ELF-1 (cell line): ENCODE measurements around the gene FBXO8.
"Not testable (repeated sequence)": the region's sequence is repeated elsewhere in the genome, so short reads cannot be mapped to it uniquely, and the experiment has no call there.

ENCODE experiments used
- DNase-seq: peaks from one replicate; pipeline ENCODE4 v3.0.0-alpha.2; 2016; ENCODE audit warnings: low read depth, low spot score

Gene FBXO8, protein sequence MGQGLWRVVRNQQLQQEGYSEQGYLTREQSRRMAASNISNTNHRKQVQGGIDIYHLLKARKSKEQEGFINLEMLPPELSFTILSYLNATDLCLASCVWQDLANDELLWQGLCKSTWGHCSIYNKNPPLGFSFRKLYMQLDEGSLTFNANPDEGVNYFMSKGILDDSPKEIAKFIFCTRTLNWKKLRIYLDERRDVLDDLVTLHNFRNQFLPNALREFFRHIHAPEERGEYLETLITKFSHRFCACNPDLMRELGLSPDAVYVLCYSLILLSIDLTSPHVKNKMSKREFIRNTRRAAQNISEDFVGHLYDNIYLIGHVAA

DNA sequence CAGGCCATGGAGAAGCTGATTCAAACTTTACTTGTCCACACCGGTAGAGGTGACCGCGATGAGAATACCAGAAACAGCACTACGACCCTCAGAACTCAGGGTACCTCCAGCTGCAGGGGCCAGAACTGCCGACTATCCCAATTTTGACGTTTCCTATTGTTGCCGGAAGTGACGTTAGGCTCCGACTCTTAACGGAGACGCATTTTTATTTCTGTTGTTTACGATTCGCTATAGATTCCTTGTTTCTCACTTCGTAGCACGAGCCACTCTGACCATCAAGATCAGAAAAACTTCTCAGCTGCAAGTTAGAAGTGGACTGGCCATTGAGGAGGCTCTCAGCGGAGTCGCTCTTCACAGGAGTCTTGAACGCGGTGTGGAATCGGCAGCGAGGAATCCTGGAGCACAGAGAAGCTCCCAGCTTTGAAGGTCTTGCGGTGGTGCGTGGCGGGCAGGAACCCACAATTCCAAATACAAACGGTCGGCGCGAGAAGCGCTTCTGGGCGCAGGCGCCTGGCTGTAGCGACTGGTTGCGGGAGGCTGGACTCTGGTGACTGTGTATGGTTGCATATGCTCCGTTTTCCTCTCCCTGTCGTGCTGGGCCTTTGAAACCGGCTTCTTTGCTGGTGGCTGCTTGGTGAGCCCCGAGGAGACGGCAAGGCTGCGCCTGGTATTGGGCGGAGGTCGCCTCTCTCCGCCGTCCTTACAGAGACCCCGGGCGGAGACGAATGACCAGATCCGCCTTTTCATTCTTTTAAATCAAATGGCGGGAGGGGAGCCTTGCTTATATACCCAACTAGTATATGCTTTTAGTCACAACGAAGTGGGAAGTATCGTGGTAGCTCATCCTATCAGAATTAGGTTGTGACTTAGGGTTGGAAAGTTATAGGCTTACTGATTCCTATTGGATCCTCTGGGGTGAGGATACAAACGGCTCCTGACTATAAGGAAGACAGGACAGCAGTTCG is at the start of gene FBXO8, which contains the start of gene CEP44:
Gene FBXO8, minus strand, starts transcription at position 161 of the 965 bp plus-strand sequence. CDS start 20,575 bp downstream, outside the sequence.
Gene CEP44, plus strand, starts transcription at position 405 of the 965 bp plus-strand sequence. CDS start 15,211 bp downstream, outside the sequence.
- peak; percentile 85 for DNase-seq

DNA sequence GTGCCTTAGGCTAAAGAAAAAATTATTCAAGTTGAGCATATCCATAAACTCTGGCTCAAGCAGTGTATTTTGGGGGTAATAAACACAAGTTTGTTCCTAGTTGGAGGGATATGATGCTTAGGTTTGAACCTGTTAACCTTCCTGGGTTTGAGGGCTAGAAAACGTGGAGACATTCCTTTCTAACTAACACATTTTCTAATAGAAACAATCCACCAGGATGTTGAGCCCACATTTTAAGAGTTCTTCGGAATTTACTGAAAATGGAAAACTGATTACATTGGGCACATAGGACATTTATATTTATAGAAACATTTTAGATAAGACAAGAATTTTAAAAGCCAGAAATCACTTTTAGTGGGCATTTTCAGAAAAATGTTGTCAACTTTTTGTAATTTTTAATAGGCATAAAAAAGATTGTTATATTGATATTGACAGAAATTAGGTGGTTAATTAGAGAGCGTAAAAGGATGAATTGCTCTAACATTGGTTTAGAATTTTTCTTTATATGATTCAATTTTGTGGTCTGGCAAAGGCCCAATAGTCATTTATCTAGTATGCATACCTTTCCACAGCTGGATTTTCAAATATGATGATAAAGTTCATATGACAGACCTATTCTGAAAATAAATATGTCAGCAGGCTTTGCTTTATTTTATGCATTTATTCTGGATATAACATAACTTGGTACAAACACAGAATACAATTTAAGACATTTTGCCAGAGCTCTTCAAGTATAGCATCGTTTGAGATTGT is 49.5 kb upstream of the FBXO8 start:
- no peak for DNase-seq

DNA sequence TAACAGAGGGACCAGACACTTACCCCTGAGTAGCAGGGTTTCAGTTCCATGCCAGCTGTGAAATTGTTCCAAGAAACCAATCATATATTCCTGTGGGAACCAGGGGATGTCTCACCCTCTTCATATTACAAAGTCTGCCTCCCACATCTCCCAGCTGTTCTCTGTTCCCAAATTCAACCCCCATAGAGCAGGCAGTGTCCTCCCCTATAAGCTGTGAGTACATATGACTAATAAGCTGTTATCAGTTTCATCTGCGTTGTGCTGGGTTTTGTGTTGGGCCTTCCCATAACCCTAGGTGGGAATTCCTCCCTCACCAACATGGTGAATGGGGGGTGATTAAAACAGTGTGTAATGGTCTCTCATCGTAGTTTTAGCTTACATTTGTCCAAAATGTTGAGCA is 41.3 kb upstream of the FBXO8 start:
- no peak for DNase-seq

DNA sequence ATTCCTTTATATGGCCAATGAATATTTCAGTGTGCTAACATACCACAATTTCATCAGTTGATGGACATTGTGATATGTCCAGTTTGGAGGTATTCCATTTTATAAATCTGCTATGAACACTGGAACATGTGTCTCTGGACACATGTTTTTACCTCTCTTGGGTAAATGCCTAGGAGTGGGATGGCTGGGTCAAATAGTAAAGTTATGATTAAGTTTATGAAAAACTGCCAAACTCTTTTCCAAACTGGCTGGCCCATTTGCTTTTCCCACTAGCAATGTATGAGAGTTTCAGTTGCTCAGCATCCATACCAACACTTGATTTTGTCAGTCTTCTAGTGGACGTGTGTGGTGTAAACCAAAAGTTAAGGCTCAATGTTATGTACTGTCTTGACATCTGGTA is 40.8 kb upstream of the FBXO8 start:
- no peak for DNase-seq

DNA sequence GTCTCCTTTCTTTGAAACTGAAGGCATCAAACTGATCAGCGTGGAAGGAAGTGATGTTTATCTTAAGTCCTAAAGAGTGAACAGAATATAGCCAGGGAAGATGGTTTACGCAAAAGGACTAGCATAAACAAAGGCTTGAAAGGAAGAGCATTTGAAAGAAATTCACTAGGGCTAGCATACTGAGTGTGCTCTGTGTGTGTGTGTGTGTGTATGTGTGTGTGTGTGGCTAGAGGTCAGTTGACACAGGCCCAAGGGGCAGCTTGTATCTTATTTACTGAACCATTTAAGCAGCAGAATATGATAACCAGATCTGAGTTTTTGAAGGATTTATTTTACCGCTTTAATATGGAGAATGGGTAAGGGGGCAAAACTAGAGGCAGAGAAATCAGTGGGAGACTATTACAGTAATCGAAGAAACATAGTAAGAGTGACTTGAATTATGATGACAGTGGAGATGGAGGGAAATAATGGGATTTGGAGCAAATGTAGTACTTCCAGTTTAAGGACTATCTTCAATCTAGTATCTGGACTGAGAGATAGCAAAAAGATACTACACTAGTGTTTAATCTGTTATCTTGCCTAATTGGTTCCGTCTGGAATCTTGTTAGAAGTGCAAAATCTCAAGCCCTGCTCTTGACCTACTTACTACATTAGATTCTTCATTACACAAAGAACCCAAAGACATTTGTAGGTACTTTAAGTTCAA is 37.2 kb upstream of the FBXO8 start:
- no peak for DNase-seq

DNA sequence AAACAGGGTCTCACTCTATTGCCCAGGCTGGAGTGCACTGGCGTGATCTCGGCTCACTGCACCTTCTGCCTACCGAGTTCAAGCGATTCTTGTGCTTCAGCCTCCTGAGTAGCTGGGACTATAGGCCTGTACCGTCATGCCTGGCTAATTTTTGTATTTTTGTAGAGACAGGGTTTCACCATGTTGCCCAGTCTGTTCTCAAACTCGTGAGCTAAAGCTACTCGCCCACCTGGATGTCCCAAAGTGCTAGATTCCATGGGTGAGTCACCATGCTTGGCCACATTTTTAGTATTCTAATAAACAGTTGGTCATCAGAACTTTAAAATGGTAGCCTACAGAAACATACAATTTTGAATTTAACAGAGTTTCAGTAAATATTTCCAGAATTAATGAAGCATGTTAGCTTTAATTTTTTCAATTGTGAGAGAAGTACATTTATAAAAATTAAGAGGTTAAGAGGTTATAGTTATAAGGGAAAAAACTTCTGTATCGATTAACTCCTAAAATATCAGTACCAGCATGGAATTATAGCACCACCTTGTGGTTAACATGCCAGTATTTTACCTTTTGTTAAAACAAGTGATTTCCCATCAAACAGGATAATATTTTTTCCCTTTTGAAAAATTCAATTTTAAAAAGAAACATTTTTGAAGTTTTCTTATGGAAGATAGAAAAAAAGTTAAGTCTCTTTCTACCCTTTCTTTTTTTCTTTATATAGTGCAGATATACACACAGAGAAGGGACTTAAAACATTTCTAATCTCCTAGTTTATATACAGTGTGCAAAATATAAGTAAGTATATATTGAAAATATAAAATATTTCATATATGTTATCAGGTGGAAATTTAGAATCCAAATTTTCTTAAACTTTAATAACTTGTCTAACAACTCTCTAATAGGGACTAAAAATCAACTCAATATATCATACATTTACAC is 35.6 kb upstream of the FBXO8 start:
- DNase-seq: peak; percentile 10

DNA sequence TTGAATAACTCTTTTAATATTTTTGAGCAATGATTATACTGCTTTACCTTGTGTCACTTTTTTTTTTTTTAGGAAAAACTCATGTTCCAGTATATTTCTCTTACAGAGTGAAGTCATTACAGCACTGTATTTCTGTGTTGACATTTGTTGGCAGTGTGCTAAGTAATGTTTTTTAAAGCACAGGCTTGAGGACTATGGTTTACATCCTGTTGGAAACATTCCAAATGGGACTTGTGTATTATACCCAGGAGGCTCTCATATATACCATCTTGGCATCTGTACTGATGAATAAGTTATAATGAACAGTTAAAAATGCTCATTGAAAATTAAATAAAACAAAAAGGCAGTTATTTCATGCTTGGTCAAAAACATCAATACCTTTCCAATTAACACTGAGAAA is 34.1 kb upstream of the FBXO8 start:
- no peak for DNase-seq

DNA sequence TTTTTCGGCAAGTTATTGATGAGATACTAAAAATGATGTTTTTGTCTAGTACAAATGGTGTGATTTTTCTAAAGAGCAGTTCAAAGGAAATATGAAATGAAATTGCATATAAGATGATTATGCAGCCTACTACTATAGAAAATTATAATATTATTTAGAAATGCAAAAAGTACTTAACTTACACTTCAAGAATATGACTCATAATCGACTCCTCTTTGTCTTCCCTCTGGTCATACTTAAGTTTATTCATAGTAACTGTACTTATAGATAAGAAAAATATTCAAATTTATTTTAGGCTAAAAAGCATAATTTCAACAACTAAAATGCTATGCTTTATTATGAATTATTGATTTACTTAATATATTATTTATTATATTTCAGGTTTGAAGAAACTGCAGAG is 33.5 kb upstream of the FBXO8 start:
- DNase-seq: no peak

DNA sequence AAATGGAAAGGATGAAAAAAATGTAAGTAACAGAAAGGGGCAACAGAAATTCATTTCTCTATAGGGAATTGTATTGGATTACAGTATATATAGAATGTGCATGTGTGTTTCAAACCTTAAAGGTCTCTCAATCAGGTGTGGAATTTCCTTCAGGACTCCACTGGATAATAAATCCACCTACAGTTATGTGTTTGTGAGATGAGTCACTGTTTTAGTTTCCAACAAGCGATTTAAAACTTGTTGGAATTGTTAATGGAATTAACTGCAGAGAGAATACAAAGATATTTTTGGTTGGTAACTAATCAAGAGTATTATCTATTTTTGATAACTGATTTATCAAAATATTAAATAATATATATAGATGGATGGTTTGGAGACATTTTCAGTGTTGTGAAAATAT is 33.1 kb upstream of the FBXO8 start:
- no peak for DNase-seq

DNA sequence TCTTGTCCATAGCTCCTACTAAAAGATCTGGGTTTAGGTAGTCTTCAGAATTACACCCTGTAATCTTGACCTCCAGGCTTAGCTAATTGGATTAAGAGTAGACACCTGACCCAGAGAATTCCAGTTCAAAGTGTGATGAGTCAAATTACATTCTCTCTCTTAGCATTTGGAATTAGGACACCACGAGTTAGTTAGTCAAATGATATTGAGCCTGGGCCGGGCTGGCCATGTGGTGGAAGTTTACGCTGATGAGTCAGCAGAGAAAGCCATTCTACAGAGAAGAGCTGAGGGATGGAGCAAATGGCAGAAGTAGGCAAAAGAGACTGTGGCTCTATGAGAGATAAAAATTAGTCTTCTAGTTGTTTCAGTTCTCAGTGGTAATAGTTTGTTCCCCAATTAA is 31.3 kb upstream of the FBXO8 start:
- DNase-seq: peak; percentile 26

DNA sequence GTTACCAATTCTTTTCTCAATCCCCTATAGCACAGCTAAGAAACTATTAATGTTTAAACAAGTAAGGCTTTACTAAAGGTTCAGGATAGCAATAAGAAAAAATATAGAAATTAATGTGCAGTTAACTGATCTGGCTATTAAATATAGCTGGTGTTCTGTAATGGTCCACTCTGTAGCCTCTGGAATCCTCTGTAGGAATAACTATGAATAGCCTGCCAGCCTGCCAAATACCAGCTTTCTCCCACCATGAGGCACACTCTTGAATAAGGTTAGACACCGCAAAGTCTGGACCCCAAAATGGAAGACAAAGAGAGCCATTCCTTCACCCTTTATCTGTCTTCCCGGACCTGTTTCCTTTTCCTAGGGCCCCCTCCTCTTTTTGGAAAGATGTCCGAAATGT is 30.8 kb upstream of the FBXO8 start:
- DNase-seq: no peak

DNA sequence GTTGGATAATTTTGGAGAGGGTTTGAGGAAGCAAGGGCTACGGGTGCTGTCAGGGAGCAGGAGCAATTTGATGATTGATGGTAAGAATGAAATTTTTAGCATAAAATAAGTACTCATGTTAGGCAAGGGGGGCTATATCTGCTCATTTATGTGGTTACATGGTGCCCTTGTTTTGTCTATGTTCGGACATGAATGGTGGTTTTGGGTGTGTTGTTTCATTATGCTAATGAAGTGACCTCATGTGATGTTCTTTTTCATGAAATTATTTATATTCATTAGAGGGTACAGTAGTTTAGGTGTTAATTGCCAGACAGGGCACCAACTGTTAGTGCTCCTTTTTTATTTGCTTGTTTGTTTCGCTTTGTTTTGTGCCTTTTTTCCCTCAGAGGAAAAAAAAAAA is 29.5 kb upstream of the FBXO8 start:
- no peak for DNase-seq

DNA sequence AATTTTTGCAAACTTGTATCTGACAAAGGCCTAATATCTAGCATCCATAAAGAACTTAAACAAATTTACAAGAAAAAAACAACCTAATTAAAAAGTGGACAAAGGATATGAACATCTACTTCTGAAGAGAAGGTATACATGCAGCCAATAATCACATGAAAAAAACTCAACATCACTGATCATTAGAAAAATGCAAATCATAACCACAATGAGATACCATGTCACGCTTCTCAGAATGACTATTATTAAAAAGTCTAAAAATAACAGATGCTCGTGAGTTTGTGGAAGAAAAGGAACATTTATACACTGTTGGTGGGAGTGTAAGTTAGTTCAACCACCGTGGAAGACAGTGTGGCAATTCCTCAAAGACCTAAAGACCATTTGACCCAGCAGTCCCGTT is 24.2 kb upstream of the FBXO8 start:
- no peak for DNase-seq

DNA sequence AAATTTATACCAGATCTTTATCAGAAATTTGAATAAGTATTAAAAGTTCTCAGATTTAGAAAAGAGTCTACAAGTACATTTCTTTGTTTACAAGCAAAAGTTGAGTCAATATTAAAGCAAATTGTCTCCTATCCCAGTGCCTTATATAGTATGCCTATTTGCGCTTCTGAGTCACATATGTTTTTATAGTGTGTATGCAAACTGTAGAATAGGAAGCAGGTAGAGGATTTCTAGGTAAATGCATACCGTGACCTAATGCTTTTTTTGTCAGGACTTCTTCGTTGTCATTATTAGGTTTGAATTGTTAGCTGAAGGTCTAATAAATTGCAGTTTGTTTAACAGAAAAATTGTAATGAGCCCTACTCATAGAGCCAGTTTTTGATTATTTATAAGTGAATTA is 22.5 kb upstream of the FBXO8 start:
- DNase-seq: no peak

DNA sequence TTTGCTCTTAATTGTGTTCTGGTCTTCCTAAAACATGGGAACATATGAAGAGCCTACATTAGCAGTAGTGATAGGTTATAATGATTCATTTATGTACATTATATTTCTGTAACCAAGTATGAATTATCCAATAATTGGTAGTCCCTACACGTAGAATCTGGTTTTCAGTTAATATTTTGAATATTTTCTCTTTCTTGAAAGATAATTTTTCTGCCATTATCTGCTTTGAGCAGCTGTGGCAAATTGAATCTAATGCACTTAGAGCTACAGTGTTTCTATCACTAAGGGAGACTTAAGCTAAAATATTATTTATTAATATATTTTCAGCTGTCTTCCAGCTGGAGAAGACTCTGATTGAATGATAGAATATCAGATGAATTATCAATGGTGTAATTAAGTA is 21.2 kb upstream of the FBXO8 start:
- DNase-seq: no peak

DNA sequence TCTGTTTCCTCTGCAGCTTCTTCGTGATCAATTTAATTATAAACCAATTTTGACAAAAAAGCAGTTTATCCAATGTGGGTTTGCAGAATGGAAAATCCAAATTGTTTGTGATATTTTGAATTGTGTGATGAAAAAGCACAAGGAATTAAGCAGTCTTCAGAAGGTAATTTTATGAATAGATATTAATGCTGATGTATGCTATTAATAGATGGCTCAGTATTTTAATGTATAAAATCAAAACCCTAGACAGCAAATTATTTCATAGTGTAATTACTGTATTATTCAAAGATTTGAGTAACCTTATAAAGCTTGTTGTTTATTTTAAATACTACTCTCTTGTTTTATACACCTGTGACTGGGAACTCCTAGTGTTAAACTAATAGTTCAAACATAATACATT is 20.2 kb upstream of the FBXO8 start:
- DNase-seq: no peak

DNA sequence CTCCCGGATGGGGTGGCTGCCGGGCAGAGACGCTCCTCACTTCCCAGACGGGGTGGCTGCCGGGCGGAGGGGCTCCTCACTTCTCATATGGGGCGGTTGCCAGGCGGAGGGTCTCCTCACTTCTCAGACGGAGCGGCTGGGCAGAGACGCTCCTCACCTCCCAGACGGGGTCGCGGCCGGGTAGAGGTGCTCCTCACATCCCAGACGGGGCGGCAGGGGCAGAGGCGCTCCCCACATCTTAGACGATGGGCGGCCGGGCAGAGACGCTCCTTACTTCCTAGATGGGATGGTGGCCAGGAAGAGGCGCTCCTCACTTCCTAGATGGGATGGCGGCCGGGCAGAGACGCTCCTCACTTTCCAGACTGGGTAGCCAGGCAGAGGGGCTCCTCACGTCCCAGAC is 11.7 kb upstream of the FBXO8 start:
- not testable (repeated sequence) for DNase-seq

DNA sequence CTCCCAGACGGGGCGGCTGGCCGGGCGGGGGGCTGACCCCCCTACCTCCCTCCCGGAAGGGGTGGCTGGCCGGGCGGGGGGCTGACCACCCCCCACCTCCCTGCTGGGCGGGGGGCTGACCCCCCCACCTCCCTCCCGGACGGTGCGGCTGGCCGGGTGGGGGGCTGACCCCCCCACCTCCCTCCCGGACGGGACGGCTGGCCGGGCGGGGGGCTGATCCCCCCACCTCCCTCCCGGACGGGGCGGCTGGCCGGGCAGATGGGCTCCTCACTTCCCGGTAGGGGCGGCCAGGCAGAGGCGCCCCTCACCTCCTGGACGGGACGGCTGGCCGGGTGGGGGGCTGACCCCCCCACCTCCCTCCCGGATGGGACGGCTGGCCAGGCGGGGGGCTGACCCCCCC is 11.2 kb upstream of the FBXO8 start:
- not testable (repeated sequence) for DNase-seq

DNA sequence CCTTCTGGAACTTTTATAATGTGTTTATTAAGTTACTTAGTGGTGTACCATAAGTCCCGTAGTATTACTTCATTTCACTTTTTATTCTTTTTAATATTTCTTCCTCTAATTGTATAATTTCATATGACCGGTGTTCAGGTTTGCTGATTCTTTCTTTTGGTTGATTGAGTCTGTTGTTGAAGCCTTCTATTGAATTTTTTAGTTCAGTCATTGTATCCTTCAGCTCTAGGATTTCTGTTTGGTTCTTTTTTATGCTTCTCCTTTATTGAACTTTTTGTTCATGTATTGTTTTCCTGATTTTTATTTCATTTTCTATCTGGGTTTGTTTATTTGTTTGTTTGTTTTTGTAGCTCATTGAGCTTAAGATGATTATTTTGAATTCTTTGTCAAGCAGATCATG is 9.0 kb upstream of the FBXO8 start:
- DNase-seq: no peak

DNA sequence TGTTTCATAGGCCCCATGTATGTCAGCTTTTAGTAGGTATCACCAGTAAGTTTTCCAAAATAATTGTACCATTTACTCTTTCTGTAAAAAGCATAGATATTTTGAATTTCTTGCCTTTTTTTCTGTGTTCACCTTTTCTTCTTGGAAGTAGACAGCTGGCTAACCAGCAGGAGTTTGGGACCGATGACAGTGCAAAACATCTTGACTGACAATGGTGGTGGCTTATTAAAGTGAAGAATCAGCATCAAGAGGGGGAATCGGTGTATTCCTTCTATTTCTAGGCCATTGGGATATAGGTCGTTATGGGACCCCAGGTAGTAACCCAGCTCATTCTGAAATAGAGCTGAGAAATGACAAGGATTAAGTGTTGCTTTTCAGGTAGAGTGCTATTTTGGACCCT is 3.4 kb upstream of the FBXO8 start:
- DNase-seq: no peak
